ENCODE measurements around the gene AJUBA.

DNA sequence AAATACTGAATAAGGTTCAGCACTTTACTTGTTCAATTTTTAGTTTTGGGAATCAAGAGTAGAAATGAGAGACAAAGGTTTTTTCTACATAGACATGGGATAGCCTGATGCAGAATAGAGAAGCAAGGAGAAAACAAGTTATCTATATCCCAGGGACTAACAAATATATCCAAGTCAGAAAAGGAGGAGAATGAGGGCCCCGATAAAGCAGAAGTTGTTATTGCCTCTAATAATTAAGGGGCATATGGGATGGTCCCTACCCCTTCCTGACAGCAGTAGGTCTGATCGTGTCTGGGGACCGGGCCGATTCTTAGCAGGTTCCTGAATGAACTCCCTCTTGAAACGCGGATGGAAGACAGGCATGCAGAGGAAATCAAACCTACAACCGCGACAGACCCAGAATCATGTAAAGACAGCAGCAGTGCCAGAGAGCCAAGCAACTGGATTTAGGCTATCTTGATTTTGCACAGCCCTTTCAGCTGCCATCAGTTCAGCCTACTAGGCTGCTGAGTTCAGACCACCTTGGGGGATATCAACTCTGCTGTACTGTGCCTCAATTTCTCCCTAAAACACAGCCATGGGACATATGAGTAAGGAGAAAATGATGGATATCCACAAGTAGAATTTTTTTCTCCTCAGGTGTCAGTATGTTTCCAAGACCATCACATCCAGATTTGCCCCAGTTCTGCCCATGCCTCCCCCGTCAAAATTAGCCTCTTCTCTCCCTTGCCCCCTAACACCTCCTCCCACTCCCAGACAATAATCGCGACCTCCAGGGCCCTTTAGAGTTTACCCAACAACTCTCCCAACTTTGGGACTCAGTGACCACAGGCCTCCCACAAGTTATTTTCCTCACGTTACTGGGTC, 53.9 kb downstream of the AJUBA start:
- TF ChIP-seq CTCF (IDR thresholded peaks at IDR 0.05; ENCODE audit: low read depth, low read length) = no peak
- no peak for TF ChIP-seq EZH2phosphoT487 (IDR thresholded peaks at IDR 0.05; ENCODE audit: low read depth)
